NB4 (cell line): ENCODE measurements around the gene ATP13A2.

ENCODE experiments used
- CTCF ChIP-seq: IDR thresholded peaks from one replicate; pipeline ENCODE4 v1.5.1; 2012; ENCODE audit warnings: low read depth, low read length
- POLR2A ChIP-seq: IDR thresholded peaks from 2 replicates; pipeline ENCODE4 v1.6.1; 2011; ENCODE audit warnings: mild to moderate bottlenecking; ENCODE audit not compliant: insufficient read length; ENCODE audit errors: extremely low read depth

GRCh38 chr1:16977377-16977776 lies 34.4 kb downstream of the ATP13A2 start:
- TF ChIP-seq CTCF: no peak
- no peak for TF ChIP-seq POLR2A
